Gastroesophageal sphincter (tissue), 3 donors: ENCODE results near the gene KRTAP5-1.

Experiments
- EP300 ChIP-seq: sonication (generic); formaldehyde crosslinking; IDR thresholded peaks from one replicate; pipeline ENCODE4 v1.6.1; 2017; ENCODE audit warnings: antibody characterized with exemption, mild to moderate bottlenecking
- POLR2A ChIP-seq, 2 donors: fragments of 450-650 bp; IDR thresholded peaks; one replicate each; pipeline ENCODE4 v1.6.1; 2017; ENCODE audit warnings: antibody characterized with exemption in 2 of 2, mild to moderate bottlenecking in 2 of 2, moderate library complexity in 1 of 2
- POLR2AphosphoS5 ChIP-seq: sonication (generic); formaldehyde crosslinking; IDR thresholded peaks from one replicate; pipeline ENCODE4 v1.6.1; 2017; ENCODE audit warnings: antibody characterized with exemption
- TF ChIP-seq, protein P1 (sequence below), 4 experiments: fragments of 200-600 bp in 2 of 4; fragments of 450-650 bp in 2 of 4; sonication (generic) in 1 of 4; IDR thresholded peaks; one replicate each; pipeline ENCODE4 v1.5.1; 2017 to 2019; ENCODE audit warnings: antibody characterized with exemption in 4 of 4, mild to moderate bottlenecking in 2 of 4, moderate library complexity in 2 of 4

DNA sequence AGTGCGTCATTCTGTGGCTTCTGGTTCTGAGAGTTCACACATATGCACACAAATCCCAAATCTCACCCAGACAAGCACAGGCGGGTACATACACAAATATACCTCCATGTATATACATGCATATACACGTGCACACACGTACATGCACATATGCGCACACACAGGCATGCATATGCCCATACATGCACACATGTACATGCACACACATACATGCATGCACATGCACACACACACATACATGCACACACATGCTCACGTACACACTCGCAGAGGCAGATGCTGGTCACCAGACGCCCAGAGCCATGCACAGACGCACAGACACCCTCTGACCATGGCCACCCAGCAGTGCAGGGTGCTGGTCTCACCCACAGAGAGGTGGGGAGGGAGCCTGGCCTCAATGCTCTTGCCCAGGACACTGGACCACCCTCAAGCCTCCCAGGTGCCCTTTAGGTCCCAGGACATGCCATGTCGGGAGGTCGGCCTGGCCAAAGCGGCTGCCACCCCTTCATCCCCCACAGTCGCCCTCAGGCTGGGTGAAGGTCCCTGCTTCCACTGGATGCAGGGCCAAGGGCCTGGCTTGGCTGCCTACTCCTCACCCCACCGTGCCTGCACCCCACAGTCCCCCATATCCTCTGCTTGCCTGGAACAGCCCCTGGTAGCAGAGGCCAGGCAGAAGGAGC, 22.5 kb downstream of the KRTAP5-1 start:
- TF ChIP-seq, protein P1, sequence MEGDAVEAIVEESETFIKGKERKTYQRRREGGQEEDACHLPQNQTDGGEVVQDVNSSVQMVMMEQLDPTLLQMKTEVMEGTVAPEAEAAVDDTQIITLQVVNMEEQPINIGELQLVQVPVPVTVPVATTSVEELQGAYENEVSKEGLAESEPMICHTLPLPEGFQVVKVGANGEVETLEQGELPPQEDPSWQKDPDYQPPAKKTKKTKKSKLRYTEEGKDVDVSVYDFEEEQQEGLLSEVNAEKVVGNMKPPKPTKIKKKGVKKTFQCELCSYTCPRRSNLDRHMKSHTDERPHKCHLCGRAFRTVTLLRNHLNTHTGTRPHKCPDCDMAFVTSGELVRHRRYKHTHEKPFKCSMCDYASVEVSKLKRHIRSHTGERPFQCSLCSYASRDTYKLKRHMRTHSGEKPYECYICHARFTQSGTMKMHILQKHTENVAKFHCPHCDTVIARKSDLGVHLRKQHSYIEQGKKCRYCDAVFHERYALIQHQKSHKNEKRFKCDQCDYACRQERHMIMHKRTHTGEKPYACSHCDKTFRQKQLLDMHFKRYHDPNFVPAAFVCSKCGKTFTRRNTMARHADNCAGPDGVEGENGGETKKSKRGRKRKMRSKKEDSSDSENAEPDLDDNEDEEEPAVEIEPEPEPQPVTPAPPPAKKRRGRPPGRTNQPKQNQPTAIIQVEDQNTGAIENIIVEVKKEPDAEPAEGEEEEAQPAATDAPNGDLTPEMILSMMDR (IDR thresholded peaks at IDR 0.05) = no peak
- TF ChIP-seq POLR2A (IDR thresholded peaks at IDR 0.05) (no peak), EP300 (no peak), POLR2AphosphoS5 (no peak)
